GM13977 (cell line): ENCODE measurements around the gene STX2.

ENCODE experiments used
- DNase-seq: peaks from one replicate; pipeline ENCODE4 v3.0.0; 2012; ENCODE audit warnings: low spot score
- in situ Hi-C: fragments of 300-500 bp; cut with MboI; formaldehyde crosslinking; loops from one replicate; pipeline ENCODE4 v1.12.0; 2022; ENCODE audit warnings: low sequenced_read_pairs, low pct_unique_long_range_greater_than_20kb, mixed read lengths, inconsistent platforms; ENCODE audit not compliant: unreplicated experiment
- TF ChIP-seq, protein P1 (sequence below): IDR thresholded peaks from 2 replicates; pipeline ENCODE4 v1.5.1; 2012; ENCODE audit warnings: mild to moderate bottlenecking, control low read depth; ENCODE audit not compliant: insufficient read depth; ENCODE audit errors: extremely low read depth, missing control alignments

Gene STX2

DNA sequence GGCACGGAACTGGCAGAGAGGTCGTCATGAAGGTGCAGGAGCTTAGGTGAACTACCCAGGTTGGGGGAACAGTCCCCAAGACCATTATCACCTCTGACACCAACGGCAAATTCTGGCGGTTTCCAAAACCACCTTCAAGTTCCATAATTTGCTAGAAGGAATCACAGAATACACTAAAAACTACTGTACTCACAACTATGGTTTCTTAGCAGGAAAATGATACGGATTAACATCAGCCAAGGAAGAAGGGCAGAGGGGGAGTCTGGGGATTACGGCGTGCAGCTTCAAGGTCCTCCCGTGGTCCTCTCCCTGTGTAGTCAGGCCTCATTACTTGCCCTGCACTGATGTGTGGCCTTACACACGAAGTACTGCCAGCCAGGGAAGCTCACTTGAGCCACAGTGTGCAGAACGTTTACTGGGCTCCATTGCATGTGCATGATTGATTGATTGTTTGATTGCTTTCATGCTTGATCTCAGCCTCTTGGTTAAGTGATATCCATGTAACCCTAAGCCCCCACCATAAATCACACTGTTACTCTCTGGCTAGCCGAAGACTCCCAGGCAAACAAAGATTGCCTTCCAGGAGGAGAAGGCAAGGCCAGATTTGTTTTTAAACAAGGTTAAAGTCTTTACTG, 837 bp upstream of the STX2 start:
- DNase-seq: no peak
- TF ChIP-seq, protein P1, sequence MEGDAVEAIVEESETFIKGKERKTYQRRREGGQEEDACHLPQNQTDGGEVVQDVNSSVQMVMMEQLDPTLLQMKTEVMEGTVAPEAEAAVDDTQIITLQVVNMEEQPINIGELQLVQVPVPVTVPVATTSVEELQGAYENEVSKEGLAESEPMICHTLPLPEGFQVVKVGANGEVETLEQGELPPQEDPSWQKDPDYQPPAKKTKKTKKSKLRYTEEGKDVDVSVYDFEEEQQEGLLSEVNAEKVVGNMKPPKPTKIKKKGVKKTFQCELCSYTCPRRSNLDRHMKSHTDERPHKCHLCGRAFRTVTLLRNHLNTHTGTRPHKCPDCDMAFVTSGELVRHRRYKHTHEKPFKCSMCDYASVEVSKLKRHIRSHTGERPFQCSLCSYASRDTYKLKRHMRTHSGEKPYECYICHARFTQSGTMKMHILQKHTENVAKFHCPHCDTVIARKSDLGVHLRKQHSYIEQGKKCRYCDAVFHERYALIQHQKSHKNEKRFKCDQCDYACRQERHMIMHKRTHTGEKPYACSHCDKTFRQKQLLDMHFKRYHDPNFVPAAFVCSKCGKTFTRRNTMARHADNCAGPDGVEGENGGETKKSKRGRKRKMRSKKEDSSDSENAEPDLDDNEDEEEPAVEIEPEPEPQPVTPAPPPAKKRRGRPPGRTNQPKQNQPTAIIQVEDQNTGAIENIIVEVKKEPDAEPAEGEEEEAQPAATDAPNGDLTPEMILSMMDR: no peak
- in situ Hi-C loops: no loop called here

DNA sequence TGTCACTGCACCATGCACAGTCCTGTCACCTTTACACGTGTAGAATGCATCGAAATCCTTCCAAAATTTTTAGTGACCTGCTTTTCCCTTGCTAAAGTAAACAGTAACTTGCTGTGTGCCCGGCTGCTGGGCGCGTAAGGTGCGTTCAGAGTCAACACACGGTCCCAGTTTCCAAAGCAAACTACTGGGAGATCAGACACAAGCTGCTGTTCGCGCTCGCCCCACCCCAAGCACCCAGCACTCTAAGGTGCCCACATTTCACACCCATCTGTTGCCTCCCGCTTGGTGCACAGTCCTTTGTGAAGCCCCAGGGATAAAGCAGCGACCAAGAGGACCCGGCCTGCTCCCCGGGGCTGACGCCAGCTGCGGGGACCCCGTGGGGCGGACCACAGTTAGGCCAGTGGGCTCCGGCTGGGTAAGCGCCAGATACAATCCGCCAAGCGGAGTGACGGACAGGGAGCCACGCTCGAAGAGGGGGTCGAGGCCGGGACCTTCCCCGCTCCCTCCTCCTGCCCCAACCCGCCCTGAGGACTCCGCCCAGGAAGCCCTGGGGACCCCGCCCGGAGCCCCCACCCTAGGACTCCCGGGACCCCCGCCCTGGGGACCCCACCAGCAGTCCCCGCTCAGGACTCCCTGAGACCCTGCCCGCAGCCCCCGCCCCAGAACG, 633 bp downstream of the STX2 start:
- peak; percentile 52 for DNase-seq
- TF ChIP-seq, protein P1: no peak
- in situ Hi-C loops: no loop called here

GRCh38 chr12:130835436-130835835, 3.6 kb downstream of the STX2 start:
- in situ Hi-C loops: no loop called here
- DNase-seq: no peak
- TF ChIP-seq, protein P1: no peak

- in situ Hi-C loops: no loop called here
- TF ChIP-seq, protein P1: no peak
- DNase-seq: no peak
Observed at GRCh38 chr12:130835011-130835410, 4.0 kb downstream of the STX2 start.

DNA sequence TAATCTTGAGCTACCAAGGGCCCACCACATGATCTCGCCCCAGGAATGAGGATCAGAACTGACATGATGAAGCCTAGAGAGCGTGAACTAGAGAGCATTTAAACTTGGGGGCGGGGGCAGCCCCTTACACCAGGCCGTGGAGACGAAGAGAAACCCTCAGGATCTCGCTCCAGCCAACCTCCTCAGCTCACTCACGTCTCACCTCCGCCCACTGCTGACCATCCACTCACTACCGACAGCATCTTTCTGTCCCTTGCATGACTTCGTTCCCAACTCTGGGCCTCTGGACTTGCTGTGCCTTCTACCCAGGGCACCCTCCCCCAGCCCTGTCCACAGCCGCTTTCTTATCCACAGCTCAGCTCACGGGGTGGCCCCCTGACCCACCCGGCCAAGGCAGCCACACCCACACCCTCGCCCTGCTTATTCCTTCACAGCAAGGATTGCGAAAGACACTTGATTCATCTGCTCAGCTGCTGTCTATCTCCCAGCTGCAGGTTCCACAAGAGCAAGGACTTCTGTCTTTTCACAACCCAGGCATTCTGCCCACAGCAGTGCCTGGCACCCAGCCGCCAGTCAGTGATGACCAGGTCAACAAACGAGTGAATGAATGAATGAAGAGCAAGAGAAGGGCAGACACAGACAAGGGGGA, 6.4 kb downstream of the STX2 start:
- in situ Hi-C loops: no loop called here
- TF ChIP-seq, protein P1: no peak
- DNase-seq: no peak

- DNase-seq: no peak
- TF ChIP-seq, protein P1: no peak
- in situ Hi-C loops: no loop called here
Observed at GRCh38 chr12:130831876-130832405, 7.1 kb downstream of the STX2 start.
